Liver (tissue), 3 donors: Measurements from ENCODE around the gene TMEM94.

ENCODE experiments used
- EGR1 ChIP-seq, 2 donors: IDR thresholded peaks; 2 replicates each; pipeline ENCODE4 v1.6.1; 2016 to 2018; ENCODE audit warnings: antibody characterized with exemption in 2 of 2, low read depth in 2 of 2
- FOXA1 ChIP-seq: IDR thresholded peaks from 2 replicates; pipeline ENCODE4 v1.6.1; 2016; ENCODE audit warnings: antibody characterized with exemption
- GABPA ChIP-seq, 2 donors: IDR thresholded peaks in 1 of 2; conservative IDR thresholded peaks in 1 of 2; 2 replicates each; pipeline ENCODE4 v1.6.1; 2016; ENCODE audit warnings: antibody characterized with exemption in 2 of 2, mild to moderate bottlenecking in 1 of 2, moderate library complexity in 1 of 2
- JUND ChIP-seq, 2 donors: IDR thresholded peaks; 2 replicates each; pipeline ENCODE4 v1.6.1; 2016; ENCODE audit warnings: antibody characterized with exemption in 2 of 2
- RAD21 ChIP-seq, 2 donors: IDR thresholded peaks; 2 replicates each; pipeline ENCODE4 v1.6.1; 2016; ENCODE audit warnings: antibody characterized with exemption in 2 of 2, mild to moderate bottlenecking in 2 of 2
- SP1 ChIP-seq: IDR thresholded peaks from 2 replicates; pipeline ENCODE4 v1.6.1; 2018; ENCODE audit warnings: antibody characterized with exemption, mild to moderate bottlenecking
- TAF1 ChIP-seq: conservative IDR thresholded peaks from 2 replicates; pipeline ENCODE4 v1.6.1; 2016; ENCODE audit warnings: antibody characterized with exemption, mild to moderate bottlenecking
- YY1 ChIP-seq: IDR thresholded peaks from 2 replicates; pipeline ENCODE4 v1.6.1; 2016; ENCODE audit warnings: antibody characterized with exemption, mild to moderate bottlenecking
- TF ChIP-seq, protein P1 (sequence below): fragments of 150-350 bp; IDR thresholded peaks from 2 replicates; pipeline ENCODE4 v1.5.1; 2017; ENCODE audit warnings: improper control_type of control experiment, low read depth, low read length; ENCODE audit not compliant: missing input control
- TF ChIP-seq, protein P2 (sequence below): IDR thresholded peaks from 2 replicates; pipeline ENCODE4 v1.6.1; 2016; ENCODE audit warnings: antibody characterized with exemption
- TF ChIP-seq, protein P3 (sequence below): IDR thresholded peaks from 2 replicates; pipeline ENCODE4 v1.6.1; 2016; ENCODE audit warnings: antibody characterized with exemption, mild to moderate bottlenecking
- TF ChIP-seq, protein P4 (sequence below): IDR thresholded peaks from 2 replicates; pipeline ENCODE4 v1.6.1; 2016; ENCODE audit warnings: antibody characterized with exemption
- TF ChIP-seq, protein P5 (sequence below): IDR thresholded peaks from 2 replicates; pipeline ENCODE4 v1.6.1; 2016; ENCODE audit warnings: antibody characterized with exemption
- donor health status: healthy.
- donor health status: healthy.

DNA sequence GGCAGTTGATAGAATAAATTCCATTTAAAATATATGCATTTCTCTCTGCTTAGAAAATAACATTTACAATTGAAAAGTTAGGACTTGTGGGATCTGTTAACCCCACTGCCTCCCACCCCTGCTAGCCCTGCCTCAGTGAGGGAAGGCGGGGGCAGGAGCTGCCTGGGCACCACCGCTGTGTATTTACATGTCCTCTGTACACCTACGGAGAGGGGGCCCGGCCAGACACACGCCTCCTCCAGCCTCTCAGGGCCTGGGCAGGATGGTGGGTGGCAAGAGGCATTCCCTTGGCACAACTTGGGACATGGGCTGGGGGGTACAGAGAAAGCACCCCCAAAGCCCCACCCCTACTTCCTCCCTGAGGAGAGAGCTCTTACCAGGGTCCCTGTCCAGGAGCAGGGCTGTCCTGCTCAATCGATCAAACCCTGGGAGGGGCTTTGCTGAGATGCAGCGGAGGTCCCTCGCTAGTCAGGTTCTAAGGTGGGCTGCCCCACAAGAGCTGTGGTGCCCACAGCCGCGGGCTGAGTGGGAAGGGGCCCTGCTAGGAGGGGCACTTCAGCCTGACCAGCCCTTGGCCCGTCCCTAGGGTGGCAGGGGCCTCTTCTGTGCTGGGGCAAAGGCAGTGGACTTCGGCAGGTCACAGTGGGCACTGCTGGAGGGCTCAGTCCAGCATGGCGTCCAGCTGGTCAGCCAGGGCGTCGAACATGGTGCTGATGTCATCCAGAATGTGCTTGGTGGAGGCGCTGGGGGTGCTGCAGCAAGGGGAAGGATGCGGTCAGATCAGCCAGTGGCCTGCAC lies 44.2 kb downstream of the TMEM94 start:
- TF ChIP-seq, protein P1, sequence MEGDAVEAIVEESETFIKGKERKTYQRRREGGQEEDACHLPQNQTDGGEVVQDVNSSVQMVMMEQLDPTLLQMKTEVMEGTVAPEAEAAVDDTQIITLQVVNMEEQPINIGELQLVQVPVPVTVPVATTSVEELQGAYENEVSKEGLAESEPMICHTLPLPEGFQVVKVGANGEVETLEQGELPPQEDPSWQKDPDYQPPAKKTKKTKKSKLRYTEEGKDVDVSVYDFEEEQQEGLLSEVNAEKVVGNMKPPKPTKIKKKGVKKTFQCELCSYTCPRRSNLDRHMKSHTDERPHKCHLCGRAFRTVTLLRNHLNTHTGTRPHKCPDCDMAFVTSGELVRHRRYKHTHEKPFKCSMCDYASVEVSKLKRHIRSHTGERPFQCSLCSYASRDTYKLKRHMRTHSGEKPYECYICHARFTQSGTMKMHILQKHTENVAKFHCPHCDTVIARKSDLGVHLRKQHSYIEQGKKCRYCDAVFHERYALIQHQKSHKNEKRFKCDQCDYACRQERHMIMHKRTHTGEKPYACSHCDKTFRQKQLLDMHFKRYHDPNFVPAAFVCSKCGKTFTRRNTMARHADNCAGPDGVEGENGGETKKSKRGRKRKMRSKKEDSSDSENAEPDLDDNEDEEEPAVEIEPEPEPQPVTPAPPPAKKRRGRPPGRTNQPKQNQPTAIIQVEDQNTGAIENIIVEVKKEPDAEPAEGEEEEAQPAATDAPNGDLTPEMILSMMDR = no peak
- TF ChIP-seq FOXA1 (no peak), GABPA (IDR thresholded peaks at IDR 0.05 in 1 of 2, conservative IDR thresholded peaks at IDR 0.05 in 1 of 2) (no peak), SP1 (no peak), TAF1 (no peak), YY1 (no peak), EGR1 (IDR thresholded peaks at IDR 0.05; ENCODE audit: low read depth in 2 of 2) (no peak), RAD21 (IDR thresholded peaks at IDR 0.05) (no peak), JUND (IDR thresholded peaks at IDR 0.05) (no peak)
- TF ChIP-seq, protein P2, sequence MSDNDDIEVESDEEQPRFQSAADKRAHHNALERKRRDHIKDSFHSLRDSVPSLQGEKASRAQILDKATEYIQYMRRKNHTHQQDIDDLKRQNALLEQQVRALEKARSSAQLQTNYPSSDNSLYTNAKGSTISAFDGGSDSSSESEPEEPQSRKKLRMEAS = no peak
- TF ChIP-seq, protein P3, sequence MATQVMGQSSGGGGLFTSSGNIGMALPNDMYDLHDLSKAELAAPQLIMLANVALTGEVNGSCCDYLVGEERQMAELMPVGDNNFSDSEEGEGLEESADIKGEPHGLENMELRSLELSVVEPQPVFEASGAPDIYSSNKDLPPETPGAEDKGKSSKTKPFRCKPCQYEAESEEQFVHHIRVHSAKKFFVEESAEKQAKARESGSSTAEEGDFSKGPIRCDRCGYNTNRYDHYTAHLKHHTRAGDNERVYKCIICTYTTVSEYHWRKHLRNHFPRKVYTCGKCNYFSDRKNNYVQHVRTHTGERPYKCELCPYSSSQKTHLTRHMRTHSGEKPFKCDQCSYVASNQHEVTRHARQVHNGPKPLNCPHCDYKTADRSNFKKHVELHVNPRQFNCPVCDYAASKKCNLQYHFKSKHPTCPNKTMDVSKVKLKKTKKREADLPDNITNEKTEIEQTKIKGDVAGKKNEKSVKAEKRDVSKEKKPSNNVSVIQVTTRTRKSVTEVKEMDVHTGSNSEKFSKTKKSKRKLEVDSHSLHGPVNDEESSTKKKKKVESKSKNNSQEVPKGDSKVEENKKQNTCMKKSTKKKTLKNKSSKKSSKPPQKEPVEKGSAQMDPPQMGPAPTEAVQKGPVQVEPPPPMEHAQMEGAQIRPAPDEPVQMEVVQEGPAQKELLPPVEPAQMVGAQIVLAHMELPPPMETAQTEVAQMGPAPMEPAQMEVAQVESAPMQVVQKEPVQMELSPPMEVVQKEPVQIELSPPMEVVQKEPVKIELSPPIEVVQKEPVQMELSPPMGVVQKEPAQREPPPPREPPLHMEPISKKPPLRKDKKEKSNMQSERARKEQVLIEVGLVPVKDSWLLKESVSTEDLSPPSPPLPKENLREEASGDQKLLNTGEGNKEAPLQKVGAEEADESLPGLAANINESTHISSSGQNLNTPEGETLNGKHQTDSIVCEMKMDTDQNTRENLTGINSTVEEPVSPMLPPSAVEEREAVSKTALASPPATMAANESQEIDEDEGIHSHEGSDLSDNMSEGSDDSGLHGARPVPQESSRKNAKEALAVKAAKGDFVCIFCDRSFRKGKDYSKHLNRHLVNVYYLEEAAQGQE = no peak
- TF ChIP-seq, protein P4, sequence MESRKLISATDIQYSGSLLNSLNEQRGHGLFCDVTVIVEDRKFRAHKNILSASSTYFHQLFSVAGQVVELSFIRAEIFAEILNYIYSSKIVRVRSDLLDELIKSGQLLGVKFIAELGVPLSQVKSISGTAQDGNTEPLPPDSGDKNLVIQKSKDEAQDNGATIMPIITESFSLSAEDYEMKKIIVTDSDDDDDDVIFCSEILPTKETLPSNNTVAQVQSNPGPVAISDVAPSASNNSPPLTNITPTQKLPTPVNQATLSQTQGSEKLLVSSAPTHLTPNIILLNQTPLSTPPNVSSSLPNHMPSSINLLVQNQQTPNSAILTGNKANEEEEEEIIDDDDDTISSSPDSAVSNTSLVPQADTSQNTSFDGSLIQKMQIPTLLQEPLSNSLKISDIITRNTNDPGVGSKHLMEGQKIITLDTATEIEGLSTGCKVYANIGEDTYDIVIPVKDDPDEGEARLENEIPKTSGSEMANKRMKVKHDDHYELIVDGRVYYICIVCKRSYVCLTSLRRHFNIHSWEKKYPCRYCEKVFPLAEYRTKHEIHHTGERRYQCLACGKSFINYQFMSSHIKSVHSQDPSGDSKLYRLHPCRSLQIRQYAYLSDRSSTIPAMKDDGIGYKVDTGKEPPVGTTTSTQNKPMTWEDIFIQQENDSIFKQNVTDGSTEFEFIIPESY = no peak
- TF ChIP-seq, protein P5, sequence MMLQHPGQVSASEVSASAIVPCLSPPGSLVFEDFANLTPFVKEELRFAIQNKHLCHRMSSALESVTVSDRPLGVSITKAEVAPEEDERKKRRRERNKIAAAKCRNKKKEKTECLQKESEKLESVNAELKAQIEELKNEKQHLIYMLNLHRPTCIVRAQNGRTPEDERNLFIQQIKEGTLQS = no peak
